HepG2 (cell line): Measurements from ENCODE around the gene AMHR2.

Experiments used
- CENPX ChIP-seq: sonication (generic); formaldehyde crosslinking; IDR thresholded peaks from 2 replicates; pipeline ENCODE4 v1.9.0; 2021; ENCODE audit warnings: mild to moderate bottlenecking, missing genetic modification reagents, moderate library complexity
- CSRNP2 ChIP-seq: sonication (generic); formaldehyde crosslinking; conservative IDR thresholded peaks from 2 replicates; pipeline ENCODE4 v1.8.0; 2022; ENCODE audit warnings: low read depth, missing genetic modification reagents
- ESRRA ChIP-seq: sonication (generic); formaldehyde crosslinking; IDR thresholded peaks from 2 replicates; pipeline ENCODE4 v1.5.1; 2020; ENCODE audit warnings: mild to moderate bottlenecking, low read depth, missing genetic modification reagents
- ONECUT2 ChIP-seq: sonication (generic); formaldehyde crosslinking; IDR thresholded peaks from 2 replicates; pipeline ENCODE4 v1.4.0; 2020; ENCODE audit warnings: missing genetic modification reagents
- PATZ1 ChIP-seq: sonication (generic); formaldehyde crosslinking; IDR thresholded peaks from 2 replicates; pipeline ENCODE4 v1.4.0; 2020; ENCODE audit warnings: missing genetic modification reagents
- SMAD3 ChIP-seq: sonication (generic); formaldehyde crosslinking; IDR thresholded peaks from 2 replicates; pipeline ENCODE4 v1.4.0; 2020; ENCODE audit warnings: missing genetic modification reagents
- SNAPC5 ChIP-seq: sonication (generic); formaldehyde crosslinking; IDR thresholded peaks from 2 replicates; pipeline ENCODE4 v1.8.1; 2023; ENCODE audit warnings: mild to moderate bottlenecking, missing genetic modification reagents, borderline replicate concordance
- STAG1 ChIP-seq: sonication (generic); formaldehyde crosslinking; IDR thresholded peaks from 2 replicates; pipeline ENCODE4 v1.4.0; 2020; ENCODE audit warnings: missing genetic modification reagents
- ZNF331 ChIP-seq: sonication (generic); formaldehyde crosslinking; IDR thresholded peaks from 2 replicates; pipeline ENCODE4 v1.4.0; 2020; ENCODE audit warnings: missing genetic modification reagents

- TF ChIP-seq ONECUT2 (CRISPR knock-in tag) (no peak), CENPX (CRISPR knock-in tag) (no peak), PATZ1 (CRISPR knock-in tag) (no peak), SMAD3 (CRISPR knock-in tag) (no peak), ESRRA (CRISPR knock-in tag) (no peak), CSRNP2 (no peak), STAG1 (no peak), SNAPC5 (CRISPR knock-in tag) (no peak), ZNF331 (no peak)
Observed at GRCh38 chr12:53376747-53377146, 46.9 kb upstream of the AMHR2 start.
